ENCODE measurements around the gene ELOVL1.

Gene ELOVL1

DNA sequence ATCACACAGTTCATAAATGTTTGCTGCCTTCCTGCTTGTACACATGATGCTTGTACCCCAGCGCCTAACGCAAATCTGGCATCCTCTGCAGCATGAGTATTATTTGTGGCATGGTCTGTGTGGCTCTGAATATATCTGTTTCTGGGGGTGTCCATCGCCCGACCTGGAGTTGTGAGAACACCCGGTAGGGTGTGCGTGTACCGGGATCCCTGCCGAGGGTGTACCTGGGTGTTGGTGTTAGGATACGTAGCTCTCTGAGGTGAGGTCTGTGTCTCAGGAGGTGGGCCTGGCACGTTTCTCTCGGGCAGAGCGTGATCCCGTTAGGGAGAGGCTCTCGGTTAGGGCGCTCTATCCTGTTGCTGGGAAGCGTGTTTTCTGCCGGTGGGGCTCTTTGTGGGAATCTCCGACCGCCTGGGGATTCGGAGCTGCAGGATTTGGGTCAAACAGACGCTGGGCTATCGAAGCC is 19.4 kb downstream of the ELOVL1 start:
- TF ChIP-seq, protein P1, sequence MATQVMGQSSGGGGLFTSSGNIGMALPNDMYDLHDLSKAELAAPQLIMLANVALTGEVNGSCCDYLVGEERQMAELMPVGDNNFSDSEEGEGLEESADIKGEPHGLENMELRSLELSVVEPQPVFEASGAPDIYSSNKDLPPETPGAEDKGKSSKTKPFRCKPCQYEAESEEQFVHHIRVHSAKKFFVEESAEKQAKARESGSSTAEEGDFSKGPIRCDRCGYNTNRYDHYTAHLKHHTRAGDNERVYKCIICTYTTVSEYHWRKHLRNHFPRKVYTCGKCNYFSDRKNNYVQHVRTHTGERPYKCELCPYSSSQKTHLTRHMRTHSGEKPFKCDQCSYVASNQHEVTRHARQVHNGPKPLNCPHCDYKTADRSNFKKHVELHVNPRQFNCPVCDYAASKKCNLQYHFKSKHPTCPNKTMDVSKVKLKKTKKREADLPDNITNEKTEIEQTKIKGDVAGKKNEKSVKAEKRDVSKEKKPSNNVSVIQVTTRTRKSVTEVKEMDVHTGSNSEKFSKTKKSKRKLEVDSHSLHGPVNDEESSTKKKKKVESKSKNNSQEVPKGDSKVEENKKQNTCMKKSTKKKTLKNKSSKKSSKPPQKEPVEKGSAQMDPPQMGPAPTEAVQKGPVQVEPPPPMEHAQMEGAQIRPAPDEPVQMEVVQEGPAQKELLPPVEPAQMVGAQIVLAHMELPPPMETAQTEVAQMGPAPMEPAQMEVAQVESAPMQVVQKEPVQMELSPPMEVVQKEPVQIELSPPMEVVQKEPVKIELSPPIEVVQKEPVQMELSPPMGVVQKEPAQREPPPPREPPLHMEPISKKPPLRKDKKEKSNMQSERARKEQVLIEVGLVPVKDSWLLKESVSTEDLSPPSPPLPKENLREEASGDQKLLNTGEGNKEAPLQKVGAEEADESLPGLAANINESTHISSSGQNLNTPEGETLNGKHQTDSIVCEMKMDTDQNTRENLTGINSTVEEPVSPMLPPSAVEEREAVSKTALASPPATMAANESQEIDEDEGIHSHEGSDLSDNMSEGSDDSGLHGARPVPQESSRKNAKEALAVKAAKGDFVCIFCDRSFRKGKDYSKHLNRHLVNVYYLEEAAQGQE (IDR thresholded peaks at IDR 0.05; ENCODE audit: low read depth): no peak
- no peak for TF ChIP-seq ZBTB7A (IDR thresholded peaks at IDR 0.05; ENCODE audit: low read depth)
- TF ChIP-seq, protein P2, sequence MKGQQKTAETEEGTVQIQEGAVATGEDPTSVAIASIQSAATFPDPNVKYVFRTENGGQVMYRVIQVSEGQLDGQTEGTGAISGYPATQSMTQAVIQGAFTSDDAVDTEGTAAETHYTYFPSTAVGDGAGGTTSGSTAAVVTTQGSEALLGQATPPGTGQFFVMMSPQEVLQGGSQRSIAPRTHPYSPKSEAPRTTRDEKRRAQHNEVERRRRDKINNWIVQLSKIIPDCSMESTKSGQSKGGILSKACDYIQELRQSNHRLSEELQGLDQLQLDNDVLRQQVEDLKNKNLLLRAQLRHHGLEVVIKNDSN (IDR thresholded peaks at IDR 0.05): no peak
- no peak for TF ChIP-seq RAD21 (IDR thresholded peaks at IDR 0.05; ENCODE audit: low read depth)
- no peak for TF ChIP-seq CREB1 (IDR thresholded peaks at IDR 0.05; ENCODE audit: low read depth)
- no peak for TF ChIP-seq TCF12 (IDR thresholded peaks at IDR 0.05; ENCODE audit: low read depth)
- TF ChIP-seq EGR1 (IDR thresholded peaks at IDR 0.05): no peak
- TF ChIP-seq, protein P3, sequence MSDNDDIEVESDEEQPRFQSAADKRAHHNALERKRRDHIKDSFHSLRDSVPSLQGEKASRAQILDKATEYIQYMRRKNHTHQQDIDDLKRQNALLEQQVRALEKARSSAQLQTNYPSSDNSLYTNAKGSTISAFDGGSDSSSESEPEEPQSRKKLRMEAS (IDR thresholded peaks at IDR 0.05): no peak
- no peak for TF ChIP-seq YY1 (IDR thresholded peaks at IDR 0.05; ENCODE audit: low read depth)
- no peak for TF ChIP-seq TEAD4 (IDR thresholded peaks at IDR 0.05)
- no peak for TF ChIP-seq FOXM1 (IDR thresholded peaks at IDR 0.05; ENCODE audit: borderline replicate concordance, low read depth)
- no peak for TF ChIP-seq NFIC (IDR thresholded peaks at IDR 0.05)
- TF ChIP-seq EP300 (IDR thresholded peaks at IDR 0.05; ENCODE audit: borderline replicate concordance): no peak
- TF ChIP-seq TAF1 (IDR thresholded peaks at IDR 0.05; ENCODE audit: low read depth): no peak
- TF ChIP-seq CEBPB (IDR thresholded peaks at IDR 0.05): no peak

DNA sequence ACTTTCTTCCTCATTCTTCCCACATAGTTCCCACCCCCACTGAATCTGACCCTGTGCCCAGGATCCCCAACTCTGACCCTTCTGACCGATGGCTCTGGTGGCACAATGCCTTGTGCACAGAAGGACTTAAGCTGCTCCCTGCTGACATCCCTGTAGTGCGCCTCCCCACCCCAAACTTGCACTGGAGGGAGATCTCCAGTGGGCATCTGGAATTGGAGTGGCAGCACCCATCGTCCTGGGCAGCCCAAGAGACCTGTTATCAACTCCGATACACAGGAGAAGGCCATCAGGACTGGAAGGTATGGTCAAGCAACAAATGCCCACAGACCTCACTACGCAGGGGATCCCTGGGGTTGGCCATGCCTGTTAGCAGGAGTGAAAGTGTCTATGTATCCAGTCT is 21.2 kb downstream of the ELOVL1 start:
- no peak for TF ChIP-seq EP300 (IDR thresholded peaks at IDR 0.05; ENCODE audit: borderline replicate concordance)
- TF ChIP-seq, protein P2 (IDR thresholded peaks at IDR 0.05): no peak
- TF ChIP-seq RAD21 (IDR thresholded peaks at IDR 0.05; ENCODE audit: low read depth): no peak
- TF ChIP-seq, protein P1 (IDR thresholded peaks at IDR 0.05; ENCODE audit: low read depth): no peak
- no peak for TF ChIP-seq EGR1 (IDR thresholded peaks at IDR 0.05)
- TF ChIP-seq, protein P3 (IDR thresholded peaks at IDR 0.05): no peak
- TF ChIP-seq TEAD4 (IDR thresholded peaks at IDR 0.05): no peak
- TF ChIP-seq YY1 (IDR thresholded peaks at IDR 0.05; ENCODE audit: low read depth): no peak
- TF ChIP-seq TCF12 (IDR thresholded peaks at IDR 0.05; ENCODE audit: low read depth): no peak
- TF ChIP-seq ZBTB7A (IDR thresholded peaks at IDR 0.05; ENCODE audit: low read depth): no peak

DNA sequence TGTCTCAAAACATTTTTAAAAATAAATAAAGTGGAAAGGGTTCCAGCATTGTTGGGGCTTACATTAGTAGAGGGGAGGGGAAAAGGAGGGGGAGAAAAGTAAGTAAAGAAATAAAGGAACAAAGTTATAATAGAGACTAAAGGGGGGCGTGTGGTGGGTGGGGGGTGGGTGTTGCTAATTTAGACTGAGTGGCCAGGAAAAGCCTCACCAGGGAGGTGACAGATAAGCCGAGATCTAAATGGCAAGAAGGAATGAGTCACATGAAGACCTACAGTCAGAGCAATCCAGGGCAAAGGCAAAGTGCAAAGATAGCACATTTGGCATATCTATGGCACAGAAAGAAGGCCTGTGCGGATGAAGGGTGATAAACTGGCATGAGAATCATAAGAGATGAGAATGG is 22.7 kb downstream of the ELOVL1 start:
- TF ChIP-seq, protein P2 (IDR thresholded peaks at IDR 0.05): no peak
- TF ChIP-seq YY1 (IDR thresholded peaks at IDR 0.05; ENCODE audit: low read depth) (no peak), ZBTB7A (IDR thresholded peaks at IDR 0.05; ENCODE audit: low read depth) (no peak), TCF12 (IDR thresholded peaks at IDR 0.05; ENCODE audit: low read depth) (no peak), CREB1 (IDR thresholded peaks at IDR 0.05; ENCODE audit: low read depth) (no peak), TEAD4 (IDR thresholded peaks at IDR 0.05) (no peak), TAF1 (IDR thresholded peaks at IDR 0.05; ENCODE audit: low read depth) (no peak), NFIC (IDR thresholded peaks at IDR 0.05) (no peak), RAD21 (IDR thresholded peaks at IDR 0.05; ENCODE audit: low read depth) (no peak), EGR1 (IDR thresholded peaks at IDR 0.05) (no peak), FOXM1 (IDR thresholded peaks at IDR 0.05; ENCODE audit: borderline replicate concordance, low read depth) (no peak), EP300 (IDR thresholded peaks at IDR 0.05; ENCODE audit: borderline replicate concordance) (no peak)
- TF ChIP-seq, protein P3 (IDR thresholded peaks at IDR 0.05): no peak
- TF ChIP-seq, protein P1 (IDR thresholded peaks at IDR 0.05; ENCODE audit: low read depth): no peak
